Measurements from ENCODE around the gene LIAS. TPM values are rescaled to one million over a fixed set of nuclear protein-coding genes. Genes with fewer than 3 reads are reported as not detected.
A peak's percentile ranks its signal among the peaks of the same experiment; 100 is the strongest.
"Not testable (repeated sequence)": the region's sequence is repeated elsewhere in the genome, so short reads cannot be mapped to it uniquely, and the experiment has no call there.

Gene LIAS
- total RNA-seq, 1 donor from 2014 or later, result 14.0 TPM

DNA sequence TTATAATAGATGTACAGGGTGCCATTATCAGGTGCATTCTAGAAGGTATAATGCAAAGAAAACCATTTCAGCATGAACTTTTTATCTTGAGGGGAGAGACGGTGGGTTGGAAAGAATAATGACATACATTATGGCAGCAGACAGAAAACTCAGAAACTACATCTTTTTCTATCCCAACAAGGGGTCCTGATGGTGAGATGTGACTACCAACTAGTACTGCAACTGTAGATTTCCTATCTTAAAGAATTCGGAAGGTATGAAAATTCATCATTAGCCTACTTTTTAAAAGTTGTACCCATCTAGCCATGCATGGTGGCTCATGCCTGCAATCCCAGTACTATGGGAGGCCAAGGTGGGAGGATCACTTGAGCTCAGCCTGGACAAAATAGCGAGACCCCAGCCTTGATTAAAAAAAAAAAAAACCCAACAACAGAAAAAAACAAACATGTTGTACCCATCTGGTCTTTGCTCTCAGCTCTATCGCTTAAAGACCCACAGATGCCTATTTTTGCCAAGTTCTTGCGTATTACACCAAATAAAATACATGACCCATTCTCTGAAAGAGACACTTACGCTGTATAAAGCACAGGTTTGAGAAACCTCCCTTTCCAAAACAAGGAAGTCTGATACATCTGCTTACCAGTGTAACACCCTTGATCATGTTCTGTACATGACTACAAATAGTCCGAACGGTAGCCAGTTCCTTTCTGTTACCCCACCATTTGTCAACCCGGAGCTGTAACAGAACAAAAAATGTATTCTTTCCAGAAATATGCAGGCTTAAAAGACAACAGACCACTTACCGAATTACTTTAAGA is 1.7 kb upstream of the LIAS start:
- TF ChIP-seq, protein P1, sequence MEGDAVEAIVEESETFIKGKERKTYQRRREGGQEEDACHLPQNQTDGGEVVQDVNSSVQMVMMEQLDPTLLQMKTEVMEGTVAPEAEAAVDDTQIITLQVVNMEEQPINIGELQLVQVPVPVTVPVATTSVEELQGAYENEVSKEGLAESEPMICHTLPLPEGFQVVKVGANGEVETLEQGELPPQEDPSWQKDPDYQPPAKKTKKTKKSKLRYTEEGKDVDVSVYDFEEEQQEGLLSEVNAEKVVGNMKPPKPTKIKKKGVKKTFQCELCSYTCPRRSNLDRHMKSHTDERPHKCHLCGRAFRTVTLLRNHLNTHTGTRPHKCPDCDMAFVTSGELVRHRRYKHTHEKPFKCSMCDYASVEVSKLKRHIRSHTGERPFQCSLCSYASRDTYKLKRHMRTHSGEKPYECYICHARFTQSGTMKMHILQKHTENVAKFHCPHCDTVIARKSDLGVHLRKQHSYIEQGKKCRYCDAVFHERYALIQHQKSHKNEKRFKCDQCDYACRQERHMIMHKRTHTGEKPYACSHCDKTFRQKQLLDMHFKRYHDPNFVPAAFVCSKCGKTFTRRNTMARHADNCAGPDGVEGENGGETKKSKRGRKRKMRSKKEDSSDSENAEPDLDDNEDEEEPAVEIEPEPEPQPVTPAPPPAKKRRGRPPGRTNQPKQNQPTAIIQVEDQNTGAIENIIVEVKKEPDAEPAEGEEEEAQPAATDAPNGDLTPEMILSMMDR (IDR thresholded peaks at IDR 0.05; ENCODE audit: insufficient read depth, low read length, severe bottlenecking), result no peak
- peaks cover 28% of the 10 kb centered on the region for H3K36me3 ChIP-seq (ENCODE audit: control insufficient read depth, insufficient read depth, low read length)
- H3K4me3 ChIP-seq (ENCODE audit: low read depth, low read length), result peak overlapping the region; percentile 90
- FAIRE-seq (no peak), DNase-seq (ENCODE audit: low read depth) (no peak)
- no peaks in the 10 kb centered on the region for H3K27me3 ChIP-seq (ENCODE audit: control insufficient read depth, insufficient read depth, low read length)

DNA sequence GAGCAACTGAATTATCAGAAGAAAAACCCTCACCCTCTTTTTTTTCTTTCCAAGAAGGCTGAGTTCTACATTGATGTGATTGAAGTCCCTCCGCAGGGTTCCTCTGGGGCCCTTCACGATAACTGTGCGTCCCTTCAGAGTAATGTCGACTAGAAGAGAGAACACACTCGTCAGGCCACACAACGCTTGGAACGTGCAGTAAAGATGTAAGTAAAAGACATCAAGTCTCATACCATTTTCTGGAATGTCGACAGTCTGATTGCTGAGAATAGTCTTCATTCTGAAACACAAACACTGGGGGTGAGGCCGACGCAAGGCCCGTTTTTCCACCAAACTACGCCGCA is 723 bp upstream of the LIAS start:
- Histone ChIP-seq H3K4me3 (ENCODE audit: low read depth, low read length) (peak overlapping the region; percentile 90), H3K36me3 (ENCODE audit: control insufficient read depth, insufficient read depth, low read length) (peaks cover 28% of the 10 kb centered on the region)
- not testable (repeated sequence) for H3K27me3 ChIP-seq (ENCODE audit: control insufficient read depth, insufficient read depth, low read length); FAIRE-seq; DNase-seq (ENCODE audit: low read depth)

DNA sequence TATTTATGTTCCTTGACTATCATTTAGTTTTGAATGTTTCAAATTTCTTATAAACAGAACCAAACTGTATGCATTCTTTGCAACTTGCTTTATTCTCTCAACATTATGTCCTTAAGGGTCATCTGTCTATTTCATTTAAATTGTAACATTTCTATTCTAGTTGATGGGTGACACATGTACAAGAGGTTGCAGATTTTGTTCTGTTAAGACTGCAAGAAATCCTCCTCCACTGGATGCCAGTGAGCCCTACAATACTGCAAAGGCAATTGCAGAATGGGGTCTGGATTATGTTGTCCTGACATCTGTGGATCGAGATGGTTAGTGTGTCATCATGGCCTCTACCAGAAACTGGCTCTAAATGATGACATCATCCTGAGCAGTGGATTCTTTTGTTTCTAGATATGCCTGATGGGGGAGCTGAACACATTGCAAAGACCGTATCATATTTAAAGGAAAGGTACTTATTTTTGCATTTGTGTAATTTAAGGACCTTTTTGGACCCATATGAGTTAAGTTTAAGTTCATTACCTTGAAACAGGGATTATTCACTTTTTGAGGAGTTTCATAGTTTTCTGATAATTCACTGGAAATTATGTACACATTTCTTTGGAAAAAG is 6.1 kb downstream of the LIAS start:
- no peak for FAIRE-seq
- Histone ChIP-seq H3K4me3 (ENCODE audit: low read depth, low read length) (no peak overlapping the region), H3K27me3 (ENCODE audit: control insufficient read depth, insufficient read depth, low read length) (no peaks in the 10 kb centered on the region), H3K36me3 (ENCODE audit: control insufficient read depth, insufficient read depth, low read length) (peaks cover 8% of the 10 kb centered on the region)
- TF ChIP-seq, protein P1 (IDR thresholded peaks at IDR 0.05; ENCODE audit: insufficient read depth, low read length, severe bottlenecking), result no peak
- DNase-seq (ENCODE audit: low read depth), result peak; percentile 58

DNA sequence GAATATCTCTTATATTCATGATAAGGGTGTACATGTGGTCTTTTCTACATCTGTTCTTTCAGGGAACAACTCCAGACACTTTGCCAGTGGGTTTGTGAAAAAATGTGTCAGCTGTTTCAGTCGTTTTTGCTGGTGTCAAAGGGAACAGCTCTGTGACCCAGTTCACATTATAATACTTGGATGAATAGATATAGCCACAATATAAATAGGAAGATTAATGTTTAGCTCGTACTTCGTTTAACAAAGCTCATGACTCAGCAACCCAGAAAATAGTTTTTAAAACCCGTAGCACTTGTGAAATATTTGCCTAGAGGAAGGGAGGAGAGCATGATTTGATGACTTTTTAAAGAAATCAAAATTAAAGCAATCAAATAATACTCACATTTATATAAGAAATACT is 7.9 kb downstream of the LIAS start:
- peak; percentile 31 for DNase-seq (ENCODE audit: low read depth)
- H3K27me3 ChIP-seq (ENCODE audit: control insufficient read depth, insufficient read depth, low read length), result no peaks in the 10 kb centered on the region
- H3K36me3 ChIP-seq (ENCODE audit: control insufficient read depth, insufficient read depth, low read length), result peaks cover 4% of the 10 kb centered on the region
- TF ChIP-seq, protein P1 (IDR thresholded peaks at IDR 0.05; ENCODE audit: insufficient read depth, low read length, severe bottlenecking), result no peak
- FAIRE-seq, result no peak
- no peak overlapping the region for H3K4me3 ChIP-seq (ENCODE audit: low read depth, low read length)

DNA sequence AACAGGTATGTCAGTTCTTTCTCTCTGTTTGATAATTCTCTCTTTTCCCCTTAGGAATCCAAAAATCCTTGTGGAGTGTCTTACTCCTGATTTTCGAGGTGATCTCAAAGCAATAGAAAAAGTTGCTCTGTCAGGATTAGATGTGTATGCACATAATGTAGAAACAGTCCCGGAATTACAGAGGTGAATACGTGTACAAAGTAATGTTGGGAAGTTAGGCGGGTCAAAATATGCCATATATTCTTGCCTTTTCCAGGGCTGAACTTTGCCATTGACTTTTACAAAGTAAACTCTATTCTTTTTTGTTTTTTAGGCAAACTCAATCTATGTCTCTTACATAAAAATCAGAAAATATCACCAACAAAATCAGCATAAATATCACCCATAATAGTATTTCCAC is 8.6 kb downstream of the LIAS start:
- H3K27me3 ChIP-seq (ENCODE audit: control insufficient read depth, insufficient read depth, low read length), result no peaks in the 10 kb centered on the region
- TF ChIP-seq, protein P1 (IDR thresholded peaks at IDR 0.05; ENCODE audit: insufficient read depth, low read length, severe bottlenecking), result no peak
- peaks cover 7% of the 10 kb centered on the region for H3K36me3 ChIP-seq (ENCODE audit: control insufficient read depth, insufficient read depth, low read length)
- H3K4me3 ChIP-seq (ENCODE audit: low read depth, low read length), result no peak overlapping the region
- FAIRE-seq (no peak), DNase-seq (ENCODE audit: low read depth) (no peak)

DNA sequence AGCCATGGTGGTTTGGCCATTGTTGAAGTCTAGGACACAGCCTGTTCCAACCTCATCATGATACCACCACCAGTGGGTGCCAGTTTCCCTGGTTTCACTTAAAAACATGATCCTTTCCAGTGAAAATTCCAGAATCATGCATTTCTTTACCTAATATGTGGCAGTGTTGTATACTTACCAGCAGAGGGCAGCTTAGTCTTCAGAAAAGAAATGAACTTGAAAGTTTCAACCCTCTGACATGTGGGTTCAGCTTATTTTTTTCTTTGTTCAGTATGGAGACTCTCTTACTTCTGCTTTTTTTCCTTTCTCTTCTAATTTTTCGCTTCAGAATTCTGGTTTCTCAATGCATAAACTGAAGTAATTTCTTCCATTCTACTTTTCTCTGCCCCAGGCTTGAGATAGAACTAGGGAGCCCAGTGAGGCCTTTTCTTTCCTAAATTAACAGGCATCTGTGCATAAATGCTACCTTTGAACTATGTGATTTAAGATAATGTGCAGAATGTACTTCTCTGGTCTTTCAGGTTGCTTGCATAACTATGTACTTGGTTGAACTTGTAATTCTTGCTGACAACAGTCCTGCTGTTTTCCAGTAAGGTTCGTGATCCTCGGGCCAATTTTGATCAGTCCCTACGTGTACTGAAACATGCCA is 10.7 kb downstream of the LIAS start:
- FAIRE-seq (no peak), DNase-seq (ENCODE audit: low read depth) (peak; percentile 72)
- TF ChIP-seq, protein P1 (IDR thresholded peaks at IDR 0.05; ENCODE audit: insufficient read depth, low read length, severe bottlenecking), result peak; percentile 56
- Histone ChIP-seq H3K36me3 (ENCODE audit: control insufficient read depth, insufficient read depth, low read length) (peaks cover 3% of the 10 kb centered on the region), H3K27me3 (ENCODE audit: control insufficient read depth, insufficient read depth, low read length) (no peaks in the 10 kb centered on the region), H3K4me3 (ENCODE audit: low read depth, low read length) (no peak overlapping the region)

All from bronchial epithelial cell (primary cell).